ENCODE results near the gene FIGLA. TPM values are rescaled to one million over a fixed set of nuclear protein-coding genes. Genes with fewer than 3 reads are reported as not detected.

FIGLA gene, protein sequence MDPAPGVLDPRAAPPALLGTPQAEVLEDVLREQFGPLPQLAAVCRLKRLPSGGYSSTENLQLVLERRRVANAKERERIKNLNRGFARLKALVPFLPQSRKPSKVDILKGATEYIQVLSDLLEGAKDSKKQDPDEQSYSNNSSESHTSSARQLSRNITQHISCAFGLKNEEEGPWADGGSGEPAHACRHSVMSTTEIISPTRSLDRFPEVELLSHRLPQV
- total RNA-seq, result not detected in 2 replicates

DNA sequence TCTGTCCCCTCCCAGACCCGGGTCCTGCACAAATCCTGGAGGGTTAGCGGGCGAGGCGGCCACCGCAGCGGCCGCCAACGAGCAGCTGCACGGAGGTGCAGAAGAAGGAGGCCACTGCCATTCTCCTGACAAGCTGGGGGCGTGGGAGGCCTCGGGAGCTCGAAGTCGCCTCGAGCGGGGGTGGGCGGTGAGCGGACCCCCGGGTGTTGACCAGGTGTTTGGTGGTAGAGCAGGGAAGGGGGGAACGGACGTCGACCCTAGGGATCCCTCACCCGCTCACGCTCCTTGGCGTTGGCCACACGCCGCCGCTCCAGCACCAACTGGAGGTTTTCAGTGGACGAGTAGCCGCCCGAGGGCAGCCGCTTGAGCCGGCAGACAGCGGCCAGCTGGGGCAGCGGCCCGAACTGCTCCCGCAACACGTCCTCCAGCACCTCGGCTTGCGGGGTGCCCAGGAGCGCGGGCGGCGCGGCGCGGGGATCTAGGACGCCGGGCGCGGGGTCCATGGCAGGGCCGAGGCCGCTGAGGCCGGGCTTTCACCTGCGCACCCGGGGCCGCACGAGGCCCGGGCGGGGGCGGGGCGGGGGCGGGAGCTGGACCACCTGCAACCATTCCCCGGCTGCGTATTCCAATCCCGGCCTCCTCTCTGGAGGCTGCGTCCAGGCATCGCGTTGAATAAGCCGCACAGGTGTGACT is at the start of gene FIGLA:
Gene FIGLA (minus strand): TSS at position 508 of the 693 bp plus-strand sequence. CDS start 5 bp downstream, at position 503.

GRCh38 chr2:70835643-70836042 is 45.2 kb upstream of the FIGLA start, which contains the start of gene CD207:
CD207 (minus strand) TSS chr2:70835816; CDS start chr2:70835776, 40 bp downstream.

GRCh38 chr2:70820499-70820898 is 30.1 kb upstream of the FIGLA start, which contains the start of gene CLEC4F:
CLEC4F (minus strand) TSS chr2:70820599; CDS start chr2:70820523, 76 bp downstream.

GRCh38 chr2:70767699-70768589 is 22.5 kb downstream of the FIGLA start, which contains the start of gene ADD2:
ADD2 (minus strand) TSS chr2:70768200; CDS start chr2:70706408, 61,792 bp downstream.

Other genes starting within 250 kb of the FIGLA start
- 0.73 TPM in 1 of 2 replicates, not detected in the other for gene TGFA, start 236.8 kb downstream of the FIGLA start, total RNA-seq
- 0.29 TPM in 1 of 2 replicates, not detected in the other for gene ADD2, start 22.4 kb downstream of the FIGLA start, total RNA-seq
- gene CLEC4F, start 30.0 kb upstream of the FIGLA start, total RNA-seq, result not detected in 2 replicates
- gene CD207, start 45.2 kb upstream of the FIGLA start, total RNA-seq, result not detected in 2 replicates
- gene VAX2, start 109.9 kb upstream of the FIGLA start, total RNA-seq, result 0.87 and 1.5 TPM in 2 replicates
- 0.58 and 1.7 TPM in 2 replicates for gene ATP6V1B1, start 145.3 kb upstream of the FIGLA start, total RNA-seq
- gene ANKRD53, start 188.0 kb upstream of the FIGLA start, total RNA-seq, result 0.83 and 1.3 TPM in 2 replicates
- 36.7 and 36.9 TPM in 2 replicates for gene TEX261, start 204.2 kb upstream of the FIGLA start, total RNA-seq